TTC549 (cell line): ENCODE data around the gene SERINC2.
"Not testable (repeated sequence)": the region's sequence is repeated elsewhere in the genome, so short reads cannot be mapped to it uniquely, and the experiment has no call there.

Experiments used
- FAIRE-seq: peaks from 2 replicates; lab custom pipeline; 2012; peaks lifted over from hg19 to GRCh38; lab: Jason Lieb, UNC

The SERINC2 gene

GRCh38 chr1:31386576-31387243 lies 26.3 kb upstream of the SERINC2 start:
- not testable (repeated sequence) for FAIRE-seq

GRCh38 chr1:31387612-31388011 lies 25.4 kb upstream of the SERINC2 start:
- no peak for FAIRE-seq

- FAIRE-seq, result no peak
Observed at GRCh38 chr1:31389616-31390015, 23.4 kb upstream of the SERINC2 start.

GRCh38 chr1:31390071-31390470 lies 22.9 kb upstream of the SERINC2 start:
- FAIRE-seq, result no peak

- FAIRE-seq, result no peak
Observed at GRCh38 chr1:31393463-31393862, 19.6 kb upstream of the SERINC2 start.

GRCh38 chr1:31394584-31395193 lies 18.3 kb upstream of the SERINC2 start:
- no peak for FAIRE-seq

GRCh38 chr1:31396633-31397351 lies 16.2 kb upstream of the SERINC2 start:
- FAIRE-seq, result no peak

GRCh38 chr1:31397360-31398095 lies 15.5 kb upstream of the SERINC2 start:
- FAIRE-seq, result no peak

GRCh38 chr1:31398246-31398645 lies 14.8 kb upstream of the SERINC2 start:
- no peak for FAIRE-seq

GRCh38 chr1:31399976-31400375 lies 13.0 kb upstream of the SERINC2 start:
- no peak for FAIRE-seq

- no peak for FAIRE-seq
Observed at GRCh38 chr1:31400393-31400792, 12.6 kb upstream of the SERINC2 start.

- FAIRE-seq, result no peak
Observed at GRCh38 chr1:31401241-31401640, 11.8 kb upstream of the SERINC2 start.

GRCh38 chr1:31405578-31406245 lies 7.3 kb upstream of the SERINC2 start:
- FAIRE-seq, result no peak

- FAIRE-seq, result no peak
Observed at GRCh38 chr1:31407029-31407626, 5.9 kb upstream of the SERINC2 start.

GRCh38 chr1:31408788-31409318 lies 4.2 kb upstream of the SERINC2 start:
- FAIRE-seq, result no peak

GRCh38 chr1:31409946-31410858 lies 2.8 kb upstream of the SERINC2 start:
- no peak for FAIRE-seq

- FAIRE-seq, result no peak
Observed at GRCh38 chr1:31410871-31411270, 2.1 kb upstream of the SERINC2 start.

- FAIRE-seq, result no peak
Observed at GRCh38 chr1:31412205-31412604, 808 bp upstream of the SERINC2 start.

GRCh38 chr1:31413405-31414001 lies 490 bp downstream of the SERINC2 start:
- FAIRE-seq, result no peak

GRCh38 chr1:31414980-31415370 lies 2.0 kb downstream of the SERINC2 start:
- FAIRE-seq, result no peak
